H9 (cell line): ENCODE measurements around the gene CA9. TPM values are rescaled to one million over a fixed set of nuclear protein-coding genes. Genes with fewer than 3 reads are reported as not detected.
A peak's percentile ranks its signal among the peaks of the same experiment; 100 is the strongest.

Experiments used
- DNase-seq: peaks from one replicate; pipeline ENCODE4 v3.0.0-alpha.2; 2017
- H2AFZ ChIP-seq: one replicate; pipeline ENCODE4 v1.6.1; 2013; ENCODE audit warnings: mild to moderate bottlenecking, low read length, control low read depth, moderate library complexity
- H2AK5ac ChIP-seq: 2 replicates; pipeline ENCODE4 v1.6.1; 2013; ENCODE audit warnings: low read length, control low read depth, mixed read lengths; ENCODE audit not compliant: insufficient read length
- H2BK120ac ChIP-seq: one replicate; pipeline ENCODE4 v1.6.1; 2013; ENCODE audit warnings: low read depth, mild to moderate bottlenecking, low read length, control low read depth, inconsistent platforms; ENCODE audit not compliant: poor library complexity, severe bottlenecking
- H2BK12ac ChIP-seq: 2 replicates; pipeline ENCODE4 v1.6.1; 2013; ENCODE audit warnings: low read length, control low read depth, mixed read lengths, low read depth; ENCODE audit not compliant: insufficient read length
- H2BK15ac ChIP-seq: 2 replicates; pipeline ENCODE4 v1.6.1; 2013; ENCODE audit warnings: low read depth, low read length, control low read depth
- H2BK20ac ChIP-seq: one replicate; pipeline ENCODE4 v1.6.1; 2013; ENCODE audit warnings: low read depth, mild to moderate bottlenecking, low read length, control low read depth, inconsistent platforms; ENCODE audit not compliant: poor library complexity, severe bottlenecking
- H2BK5ac ChIP-seq: 2 replicates; pipeline ENCODE4 v1.6.1; 2013; ENCODE audit warnings: low read length, control low read depth, mixed read lengths; ENCODE audit not compliant: insufficient read length
- H3K14ac ChIP-seq: 2 replicates; pipeline ENCODE4 v1.6.1; 2013; ENCODE audit warnings: low read length, control low read depth; ENCODE audit not compliant: insufficient read depth
- H3K18ac ChIP-seq: 2 replicates; pipeline ENCODE4 v1.6.1; 2013; ENCODE audit warnings: low read depth, mild to moderate bottlenecking, mixed read lengths, low read length, control low read depth; ENCODE audit not compliant: insufficient read length
- H3K23ac ChIP-seq: 2 replicates; pipeline ENCODE4 v1.6.1; 2013; ENCODE audit warnings: low read length, control low read depth, mixed read lengths, low read depth; ENCODE audit not compliant: insufficient read length
- H3K23me2 ChIP-seq: 2 replicates; pipeline ENCODE4 v1.6.1; 2013; ENCODE audit warnings: low read depth, mild to moderate bottlenecking, mixed read lengths, low read length, control low read depth; ENCODE audit not compliant: insufficient read length, poor library complexity, severe bottlenecking
- H3K27ac ChIP-seq: 2 replicates; pipeline ENCODE4 v1.5.1; 2013; ENCODE audit warnings: low read length, control low read depth, mixed read lengths, low read depth; ENCODE audit not compliant: insufficient read length
- H3K27me3 ChIP-seq: 2 replicates; pipeline ENCODE4 v1.6.1; 2013; ENCODE audit warnings: low read length, control low read depth, inconsistent platforms; ENCODE audit not compliant: insufficient read depth
- H3K4ac ChIP-seq: 2 replicates; pipeline ENCODE4 v1.6.1; 2013; ENCODE audit warnings: low read depth, mild to moderate bottlenecking, control low read depth, inconsistent platforms, low read length, moderate library complexity
- H3K4me1 ChIP-seq: 2 replicates; pipeline ENCODE4 v1.6.1; 2013; ENCODE audit warnings: low read length, control low read depth, inconsistent platforms; ENCODE audit not compliant: insufficient read depth
- H3K4me2 ChIP-seq: 2 replicates; pipeline ENCODE4 v1.6.1; 2013; ENCODE audit warnings: low read length, control low read depth, mixed read lengths; ENCODE audit not compliant: insufficient read length, insufficient read depth
- H3K56ac ChIP-seq: 2 replicates; pipeline ENCODE4 v1.6.1; 2013; ENCODE audit warnings: low read depth, mild to moderate bottlenecking, mixed read lengths, low read length, control low read depth; ENCODE audit not compliant: insufficient read length
- H3K79me1 ChIP-seq: 2 replicates; pipeline ENCODE4 v1.6.1; 2013; ENCODE audit warnings: low read depth, mild to moderate bottlenecking, moderate library complexity, low read length, control low read depth, inconsistent platforms; ENCODE audit not compliant: insufficient read depth, poor library complexity, severe bottlenecking
- H3K79me2 ChIP-seq: 2 replicates; pipeline ENCODE4 v1.6.1; 2013; ENCODE audit warnings: low read length, control low read depth, inconsistent platforms; ENCODE audit not compliant: insufficient read depth
- H3K9ac ChIP-seq: 2 replicates; pipeline ENCODE4 v1.6.1; 2013; ENCODE audit warnings: low read length, control low read depth, mixed read lengths; ENCODE audit not compliant: insufficient read length; ENCODE audit errors: extremely low read depth
- H3K9me3 ChIP-seq: one replicate; pipeline ENCODE4 v1.6.1; 2013; ENCODE audit warnings: low read depth, low read length, inconsistent platforms; ENCODE audit not compliant: control insufficient read depth
- H3T11ph ChIP-seq: one replicate; pipeline ENCODE4 v1.6.1; 2013; ENCODE audit warnings: mild to moderate bottlenecking, low read length, control low read depth, inconsistent platforms
- H4K20me1 ChIP-seq: one replicate; pipeline ENCODE4 v1.6.1; 2013; ENCODE audit not compliant: control insufficient read depth, insufficient read length, insufficient read depth
- H4K5ac ChIP-seq: 2 replicates; pipeline ENCODE4 v1.6.1; 2013; ENCODE audit warnings: low read depth, mild to moderate bottlenecking, mixed read lengths, low read length, control low read depth; ENCODE audit not compliant: insufficient read length
- H4K8ac ChIP-seq: replicated peaks from 2 replicates; pipeline ENCODE4 v1.6.1; 2013; ENCODE audit warnings: low read length, control low read depth, mixed read lengths, low read depth; ENCODE audit not compliant: insufficient read length
- H4K91ac ChIP-seq: 2 replicates; pipeline ENCODE4 v1.6.1; 2013; ENCODE audit warnings: low read depth, mild to moderate bottlenecking, moderate library complexity, mixed read lengths, low read length, control low read depth; ENCODE audit not compliant: insufficient read length
- H3K27ac Mint-ChIP-seq, 3 experiments: 2 replicates in 2 of 3; 3 replicates in 1 of 3; pipeline ENCODE4 v1.8.0; 2020 to 2021; ENCODE audit warnings: mixed read lengths in 3 of 3, mild to moderate bottlenecking in 1 of 3, moderate library complexity in 1 of 3
- H3K27me3 Mint-ChIP-seq: 2 replicates; pipeline ENCODE4 v1.8.0; 2021; ENCODE audit warnings: low read depth, mild to moderate bottlenecking, moderate library complexity, mixed read lengths
- H3K36me3 Mint-ChIP-seq, 3 experiments: 2 replicates in 2 of 3; 3 replicates in 1 of 3; pipeline ENCODE4 v1.8.0; 2020 to 2021; ENCODE audit warnings: low read depth in 3 of 3, mixed read lengths in 3 of 3; ENCODE audit not compliant: insufficient read depth in 1 of 3
- H3K4me1 Mint-ChIP-seq, 2 experiments: 2 replicates each; pipeline ENCODE4 v1.8.0; 2020; ENCODE audit warnings: mixed read lengths in 2 of 2
- H3K4me3 Mint-ChIP-seq, 2 experiments: 2 replicates in 1 of 2; 3 replicates in 1 of 2; pipeline ENCODE4 v1.8.0; 2020 to 2021; ENCODE audit warnings: mild to moderate bottlenecking in 2 of 2, mixed read lengths in 2 of 2, moderate library complexity in 1 of 2
- H3K9me3 Mint-ChIP-seq, 2 experiments: 2 replicates in 1 of 2; 3 replicates in 1 of 2; pipeline ENCODE4 v1.8.0; 2020; ENCODE audit warnings: mild to moderate bottlenecking in 2 of 2, mixed read lengths in 2 of 2, moderate library complexity in 1 of 2
- WGBS: extraction: QIAGEN DNeasy Blood & Tissue Kit; methylation state at CpG from one replicate; pipeline ENCODE4 v1.1.7; 2013; ENCODE audit warnings: missing lambda C conversion rate, low lambda C conversion rate, mixed read lengths; ENCODE audit not compliant: insufficient read length; ENCODE audit errors: extremely low coverage; 5-methylcytosine and 5-hydroxymethylcytosine counted together
- total RNA-seq: library from RNA; stranded (reverse); gene quantifications from 2 replicates; pipeline ENCODE4 v1.2.1, GENCODE V29; 2021
- TF ChIP-seq, protein P1 (sequence below): fragments of 200-600 bp; sonication (generic); conservative IDR thresholded peaks from 3 replicates; pipeline ENCODE4 v1.8.0; 2021; ENCODE audit warnings: antibody characterized with exemption, mild to moderate bottlenecking

The CA9 gene
- total RNA-seq, 1 experiment from 2014 or later: 0.94 TPM

DNA sequence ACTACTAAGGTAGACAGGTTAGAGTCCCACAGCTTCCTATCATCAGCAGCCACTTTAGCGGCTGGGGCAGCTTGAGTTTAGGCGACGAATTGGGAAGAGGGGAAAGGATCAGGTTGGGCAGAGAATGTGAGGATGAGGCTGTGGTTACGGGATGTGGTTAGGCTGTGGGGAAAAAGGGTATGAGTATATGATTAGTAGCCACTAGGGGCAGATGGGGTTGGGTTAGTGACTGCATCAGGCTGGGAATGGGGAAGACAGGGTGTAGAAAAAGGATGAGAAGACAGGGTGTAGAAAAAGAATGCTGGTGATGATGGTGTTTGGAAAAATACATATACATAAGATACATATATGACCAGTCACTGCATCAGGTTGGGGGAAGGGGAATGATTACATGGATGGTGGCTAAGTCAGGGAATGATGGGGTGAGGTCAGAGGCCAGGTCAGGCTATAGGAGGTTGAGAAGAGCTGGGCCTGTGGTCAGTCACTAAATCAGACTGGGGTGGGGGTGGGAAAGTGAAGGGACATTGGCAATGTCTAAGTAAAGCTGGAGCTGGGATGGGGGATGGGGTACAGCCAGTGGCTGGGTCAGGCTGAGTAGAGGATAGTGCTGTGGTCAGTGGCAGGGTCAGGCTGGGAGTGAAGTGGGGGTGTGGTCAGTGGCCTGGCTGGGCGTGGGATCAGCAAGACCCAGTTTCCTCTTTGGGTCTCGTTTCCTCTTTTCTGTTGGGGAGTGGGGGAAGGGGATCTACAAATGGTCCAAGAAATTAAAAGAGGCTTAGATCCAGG is 56.2 kb downstream of the CA9 start:
- no peak overlapping the region for H3K14ac ChIP-seq
- no peaks in the 10 kb centered on the region for H3K9me3 Mint-ChIP-seq
- no peak overlapping the region; a peak in 2 of 5 replicates for H3K4me3 Mint-ChIP-seq
- peak overlapping the region; percentile 84 for H3K4me2 ChIP-seq
- H3K56ac ChIP-seq: no peak overlapping the region
- no peak overlapping the region for H4K91ac ChIP-seq
- no peaks in the 10 kb centered on the region for H4K20me1 ChIP-seq
- no peak overlapping the region for H4K5ac ChIP-seq
- no peak overlapping the region for H3K23ac ChIP-seq
- peak overlapping the region in 1 of 3 experiments; percentile 6; a peak in 1 of 7 replicates for H3K27ac Mint-ChIP-seq
- no peak overlapping the region for H2BK20ac ChIP-seq
- no peak overlapping the region for H2BK5ac ChIP-seq
- H2BK120ac ChIP-seq: no peak overlapping the region
- no peaks in the 10 kb centered on the region for H3K79me1 ChIP-seq
- H3K9ac ChIP-seq: no peak overlapping the region
- H3K4me1 Mint-ChIP-seq: peaks cover 15 to 16% of the 10 kb centered on the region in 2 experiments
- peak; percentile 56 for DNase-seq
- no peak overlapping the region for H3T11ph ChIP-seq
- H2AK5ac ChIP-seq: no peak overlapping the region
- peaks cover 6% of the 10 kb centered on the region for H3K79me2 ChIP-seq
- TF ChIP-seq, protein P1, sequence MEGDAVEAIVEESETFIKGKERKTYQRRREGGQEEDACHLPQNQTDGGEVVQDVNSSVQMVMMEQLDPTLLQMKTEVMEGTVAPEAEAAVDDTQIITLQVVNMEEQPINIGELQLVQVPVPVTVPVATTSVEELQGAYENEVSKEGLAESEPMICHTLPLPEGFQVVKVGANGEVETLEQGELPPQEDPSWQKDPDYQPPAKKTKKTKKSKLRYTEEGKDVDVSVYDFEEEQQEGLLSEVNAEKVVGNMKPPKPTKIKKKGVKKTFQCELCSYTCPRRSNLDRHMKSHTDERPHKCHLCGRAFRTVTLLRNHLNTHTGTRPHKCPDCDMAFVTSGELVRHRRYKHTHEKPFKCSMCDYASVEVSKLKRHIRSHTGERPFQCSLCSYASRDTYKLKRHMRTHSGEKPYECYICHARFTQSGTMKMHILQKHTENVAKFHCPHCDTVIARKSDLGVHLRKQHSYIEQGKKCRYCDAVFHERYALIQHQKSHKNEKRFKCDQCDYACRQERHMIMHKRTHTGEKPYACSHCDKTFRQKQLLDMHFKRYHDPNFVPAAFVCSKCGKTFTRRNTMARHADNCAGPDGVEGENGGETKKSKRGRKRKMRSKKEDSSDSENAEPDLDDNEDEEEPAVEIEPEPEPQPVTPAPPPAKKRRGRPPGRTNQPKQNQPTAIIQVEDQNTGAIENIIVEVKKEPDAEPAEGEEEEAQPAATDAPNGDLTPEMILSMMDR: peak; percentile 71
- no peak overlapping the region for H2BK15ac ChIP-seq
- no peaks in the 10 kb centered on the region for H3K27me3 ChIP-seq
- H2BK12ac ChIP-seq: no peak overlapping the region
- H3K36me3 Mint-ChIP-seq: peaks cover 7 to 16% (median 13%) of the 10 kb centered on the region in 3 experiments; a peak in 6 of 7 replicates
- H3K9me3 ChIP-seq: no peaks in the 10 kb centered on the region
- H3K23me2 ChIP-seq: peaks cover 7% of the 10 kb centered on the region
- no peak overlapping the region for H3K18ac ChIP-seq
- H4K8ac ChIP-seq: no peak overlapping the region
- peaks cover 25% of the 10 kb centered on the region; the same call in 1 of the 2 replicates for H3K4me1 ChIP-seq
- H3K27ac ChIP-seq: no peak overlapping the region
- no peak overlapping the region for H2AFZ ChIP-seq
- no CpG with 5 or more reads among the region's 6 CpGs for WGBS
- no peaks in the 10 kb centered on the region for H3K27me3 Mint-ChIP-seq
- no peak overlapping the region for H3K4ac ChIP-seq
